Measurements from ENCODE around the gene ARID1B.

GRCh38 chr6:157021344-157021992 is 244.3 kb downstream of the ARID1B start:
- no peak for TF ChIP-seq CTCF (IDR thresholded peaks at IDR 0.05; ENCODE audit: low read length)
- TF ChIP-seq EZH2 (optimal IDR thresholded peaks at IDR 0.05; ENCODE audit: low read depth, low read length), result no peak
- TF ChIP-seq EZH2phosphoT487 (IDR thresholded peaks at IDR 0.05; ENCODE audit: low read length), result no peak

All from MM.1S (cell line).